Measurements from ENCODE around the gene ZMYND19.
"Not testable (repeated sequence)": the region's sequence is repeated elsewhere in the genome, so short reads cannot be mapped to it uniquely, and the experiment has no call there.

ZMYND19 gene

DNA sequence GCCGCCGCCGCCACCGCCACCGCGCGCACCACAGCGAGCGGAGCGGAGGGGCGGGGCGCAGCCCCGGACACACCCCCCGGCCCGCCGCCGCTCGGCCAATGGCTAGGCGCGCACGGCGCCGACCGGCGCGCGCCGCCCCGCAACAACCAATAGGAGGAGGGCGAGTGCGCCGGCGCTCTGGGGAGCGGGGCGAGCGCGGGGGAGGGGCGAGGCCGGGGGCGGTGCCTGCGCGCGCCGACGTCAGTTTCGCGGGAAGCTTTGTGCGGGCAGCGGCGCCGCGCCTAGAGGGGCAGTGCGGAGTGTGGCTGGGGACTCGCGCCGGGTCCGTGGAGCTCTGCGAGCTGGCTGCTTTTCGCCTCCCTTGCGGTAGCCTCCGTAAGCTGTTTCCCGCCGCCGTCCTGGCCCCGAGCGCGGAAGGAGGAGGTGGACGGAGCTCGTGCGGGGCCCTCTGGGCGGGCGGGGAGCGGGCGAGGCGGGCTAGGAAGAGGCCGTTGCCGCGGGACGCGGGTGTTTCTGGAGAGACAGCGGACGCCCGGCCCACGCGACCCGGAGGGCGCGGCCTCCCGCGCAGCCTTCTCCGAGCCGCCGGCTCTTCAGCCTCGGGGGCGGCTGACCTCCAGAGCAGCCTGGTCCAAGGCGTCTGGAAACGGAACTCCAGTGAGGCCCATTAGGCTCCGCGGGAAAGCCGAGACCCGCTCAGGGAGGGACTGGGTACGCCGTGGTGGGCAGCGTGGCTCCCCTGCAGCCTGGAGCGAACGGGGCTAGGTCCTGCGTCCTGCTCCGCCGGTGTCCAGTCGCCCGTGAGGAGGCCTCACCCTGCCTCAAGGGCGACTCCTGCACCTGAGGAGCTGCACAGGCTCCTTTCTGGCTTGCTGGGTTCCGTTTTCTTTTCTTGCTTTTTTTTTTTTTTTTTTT is at the start of gene ZMYND19:
ZMYND19 (minus strand) TSS at position 44 of the 915 bp plus-strand sequence. CDS start 249 bp downstream, outside the sequence.
- DNase-seq: peak; percentile 93

GRCh38 chr9:137639303-137640051 is 49.2 kb upstream of the ZMYND19 start:
- DNase-seq: no peak

- no peak for DNase-seq
These were observed 48.4 kb upstream of the ZMYND19 start for GRCh38 chr9:137638680-137639079.

- DNase-seq: no peak
These were observed 43.7 kb upstream of the ZMYND19 start for GRCh38 chr9:137634016-137634415.

DNA sequence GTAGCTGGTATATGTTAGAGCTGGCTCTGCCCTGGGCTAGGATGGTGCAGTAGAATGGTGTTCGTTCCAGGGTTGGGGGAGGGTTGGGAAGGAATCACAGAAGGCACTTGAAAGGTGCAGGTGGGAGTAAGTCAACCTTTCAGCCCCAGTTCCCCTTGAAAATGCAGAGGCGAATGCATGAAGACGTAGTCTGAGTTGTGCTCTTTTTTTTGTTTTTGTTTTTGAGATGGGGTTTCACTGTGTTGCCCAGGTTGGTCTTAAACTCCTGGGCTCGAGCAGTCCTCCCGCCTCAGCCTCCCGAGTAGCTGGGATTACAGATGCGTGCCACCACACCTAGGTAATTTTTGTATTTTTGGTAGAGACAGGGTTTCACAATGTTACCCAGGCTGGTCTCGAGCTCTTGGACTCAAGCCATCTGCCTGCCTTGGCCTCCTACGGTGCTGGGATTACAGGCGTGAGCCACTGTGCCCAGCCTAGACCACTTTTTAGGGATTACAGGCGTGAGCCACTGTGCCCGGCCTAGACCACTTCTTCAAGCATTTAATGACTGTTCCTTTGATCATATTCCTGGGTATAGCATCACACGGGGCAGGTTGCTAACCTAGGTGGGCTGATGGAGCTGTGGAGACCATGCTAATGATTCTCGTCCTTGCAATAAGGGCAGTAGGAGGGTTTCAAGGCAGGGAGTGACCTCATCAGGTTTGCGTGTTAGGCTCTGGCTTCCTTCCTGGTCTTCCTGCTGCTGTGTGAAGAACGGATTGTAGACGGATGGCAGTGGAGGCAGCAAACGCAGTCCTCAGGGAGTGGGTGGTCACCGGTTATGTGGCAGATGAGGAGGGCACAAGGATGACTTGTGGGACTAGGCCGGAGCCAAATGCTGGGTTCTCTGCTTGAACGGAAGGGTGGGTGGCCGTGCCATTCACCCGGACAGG is 42.2 kb upstream of the ZMYND19 start:
- no peak for DNase-seq

- no peak for DNase-seq
These were observed 41.3 kb upstream of the ZMYND19 start for GRCh38 chr9:137631345-137632229.

- no peak for DNase-seq
These were observed 40.4 kb upstream of the ZMYND19 start for GRCh38 chr9:137630679-137631078.

- DNase-seq: no peak
These were observed 39.8 kb upstream of the ZMYND19 start for GRCh38 chr9:137630126-137630525.

GRCh38 chr9:137627406-137627805 is 37.1 kb upstream of the ZMYND19 start:
- DNase-seq: not testable (repeated sequence)

DNA sequence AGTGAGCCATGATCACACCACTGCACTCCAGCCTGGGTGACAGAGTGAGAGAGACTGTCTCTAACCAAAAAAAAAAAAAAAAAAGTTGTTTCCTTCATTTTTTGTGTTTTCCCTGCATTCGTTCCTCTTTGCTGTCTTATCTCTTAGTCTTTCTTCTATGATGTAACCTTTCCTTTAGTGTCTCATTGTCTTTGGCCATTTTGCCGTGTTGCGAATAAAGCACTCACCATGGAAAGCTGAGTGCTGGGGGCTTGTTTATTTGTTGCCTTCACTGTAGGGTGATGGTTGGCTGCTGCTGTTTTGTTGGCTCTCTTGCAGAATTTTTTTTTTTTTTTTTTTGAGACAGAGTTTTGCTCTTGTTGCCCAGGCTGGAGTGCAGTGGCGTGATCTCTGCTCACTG is 36.2 kb upstream of the ZMYND19 start:
- DNase-seq: no peak

DNA sequence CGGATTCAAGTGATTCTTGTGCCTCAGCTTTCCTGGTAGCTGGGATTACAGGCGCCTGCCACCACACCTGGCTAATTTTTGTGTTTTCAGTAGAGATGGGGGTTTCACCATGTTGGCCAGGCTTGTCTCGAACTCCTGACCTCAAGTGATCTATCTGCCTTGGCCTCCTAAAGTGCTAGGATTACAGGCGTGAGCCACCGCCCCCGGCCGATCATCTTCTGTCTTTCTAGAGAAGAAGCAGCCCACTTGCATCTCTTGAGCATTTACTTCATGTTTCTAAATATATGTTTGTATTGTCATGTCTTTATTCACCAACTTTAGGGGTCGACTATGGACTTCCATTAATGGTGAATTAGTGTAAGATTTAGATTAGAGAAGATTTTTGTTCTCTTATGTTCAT is 31.9 kb upstream of the ZMYND19 start:
- not testable (repeated sequence) for DNase-seq

DNA sequence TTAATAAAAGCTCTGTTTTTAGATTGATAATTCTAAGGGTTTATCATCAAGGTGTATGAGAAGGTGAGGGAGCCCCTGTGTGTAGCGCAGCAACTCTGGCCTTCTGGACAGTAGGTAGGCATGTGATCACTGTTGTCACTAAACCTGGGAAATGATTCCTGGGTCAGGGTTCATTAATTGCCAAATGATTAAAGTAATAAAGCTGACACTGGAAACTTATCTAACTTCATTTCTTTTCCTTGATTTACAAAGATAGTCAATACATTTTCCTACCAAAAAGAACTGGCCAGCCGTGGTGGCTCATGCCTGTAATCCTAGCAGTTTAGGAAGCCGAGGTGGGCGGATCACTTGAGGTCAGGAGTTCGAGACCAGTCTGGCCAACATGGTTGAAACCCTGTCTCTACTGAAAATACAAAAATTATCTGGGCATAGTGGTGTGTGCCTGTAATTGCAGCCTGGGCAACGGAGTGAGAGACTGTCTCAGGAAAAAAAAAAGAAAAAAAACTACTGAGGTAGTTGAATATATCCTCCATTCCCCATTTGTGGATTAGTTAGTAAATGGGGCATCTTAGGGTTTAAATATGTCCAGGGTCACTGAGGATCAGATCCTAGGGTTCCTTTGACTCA is 30.9 kb upstream of the ZMYND19 start:
- DNase-seq: no peak

- DNase-seq: no peak
These were observed 30.3 kb upstream of the ZMYND19 start for GRCh38 chr9:137620581-137620980.

DNA sequence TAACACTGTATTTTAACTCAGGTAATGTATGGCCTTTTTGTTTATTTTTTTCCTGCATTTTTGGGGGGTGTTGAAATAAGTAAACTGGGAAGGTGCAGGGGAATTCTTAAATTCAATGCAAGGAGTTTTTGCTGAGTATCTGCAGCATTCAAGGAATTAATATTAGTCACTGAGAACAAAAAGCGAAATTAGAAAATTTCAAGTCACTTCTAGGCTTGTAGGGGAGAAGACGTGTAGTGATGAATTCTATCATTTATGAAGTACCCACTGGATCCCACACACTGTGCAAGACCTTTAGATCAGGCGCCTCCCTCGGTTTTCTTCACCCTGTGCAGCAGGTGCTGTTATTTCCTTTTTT is 29.7 kb upstream of the ZMYND19 start:
- DNase-seq: no peak

GRCh38 chr9:137619240-137620047 is 29.1 kb upstream of the ZMYND19 start:
- DNase-seq: peak; percentile 38

DNA sequence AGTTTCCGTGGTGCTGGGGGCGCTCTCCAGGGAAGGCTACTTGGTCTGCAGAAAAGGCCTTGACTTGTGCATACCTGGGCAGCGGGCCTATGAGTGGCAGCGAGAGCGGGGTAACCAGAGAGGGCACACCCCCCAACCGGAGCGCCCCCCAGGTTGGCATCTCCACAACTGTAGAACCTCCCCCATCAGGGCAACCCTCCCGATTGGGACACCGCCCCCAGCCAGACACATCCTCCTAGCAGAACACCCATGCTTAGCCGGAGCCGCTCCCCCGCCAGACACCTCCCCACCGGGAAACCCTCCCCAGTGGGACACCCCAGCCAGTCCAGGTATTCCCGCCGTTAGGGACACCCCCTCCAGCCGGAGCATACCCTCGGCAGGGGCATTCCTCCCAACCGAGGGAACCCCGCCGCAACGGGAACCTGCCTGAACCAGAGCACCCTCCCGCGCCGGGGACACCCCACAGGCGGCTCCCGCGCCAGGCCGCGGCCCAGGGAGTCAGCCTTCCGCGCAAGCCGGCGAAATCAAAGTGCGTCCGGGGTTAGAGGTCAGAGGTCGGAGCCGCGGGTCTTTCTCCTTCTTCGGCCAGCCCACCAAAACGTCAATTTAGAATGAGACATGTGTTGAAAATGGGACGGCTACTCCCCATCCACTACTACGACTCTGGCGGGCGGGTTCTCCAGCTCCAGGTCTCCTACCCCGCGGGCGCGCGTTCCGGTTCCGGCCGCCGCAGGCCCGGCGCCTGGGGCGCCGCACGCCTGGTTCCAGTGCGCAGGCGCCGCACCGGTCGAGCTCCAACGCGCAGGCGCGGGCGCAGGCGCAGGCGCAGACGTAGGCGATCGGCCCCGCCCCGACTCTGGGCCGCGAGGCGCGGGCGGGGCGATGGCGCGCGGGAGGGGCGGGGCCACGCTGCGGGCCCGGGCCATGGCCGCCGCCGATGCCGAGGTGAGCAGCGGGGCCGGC is 28.1 kb upstream of the ZMYND19 start, which contains the start of gene EHMT1:
EHMT1 (plus strand) TSS at position 901 of the 963 bp plus-strand sequence; CDS start at position 925, 24 bp downstream.
- DNase-seq: peak; percentile 89

- DNase-seq: no peak
These were observed 25.1 kb upstream of the ZMYND19 start for GRCh38 chr9:137615387-137615871.

DNA sequence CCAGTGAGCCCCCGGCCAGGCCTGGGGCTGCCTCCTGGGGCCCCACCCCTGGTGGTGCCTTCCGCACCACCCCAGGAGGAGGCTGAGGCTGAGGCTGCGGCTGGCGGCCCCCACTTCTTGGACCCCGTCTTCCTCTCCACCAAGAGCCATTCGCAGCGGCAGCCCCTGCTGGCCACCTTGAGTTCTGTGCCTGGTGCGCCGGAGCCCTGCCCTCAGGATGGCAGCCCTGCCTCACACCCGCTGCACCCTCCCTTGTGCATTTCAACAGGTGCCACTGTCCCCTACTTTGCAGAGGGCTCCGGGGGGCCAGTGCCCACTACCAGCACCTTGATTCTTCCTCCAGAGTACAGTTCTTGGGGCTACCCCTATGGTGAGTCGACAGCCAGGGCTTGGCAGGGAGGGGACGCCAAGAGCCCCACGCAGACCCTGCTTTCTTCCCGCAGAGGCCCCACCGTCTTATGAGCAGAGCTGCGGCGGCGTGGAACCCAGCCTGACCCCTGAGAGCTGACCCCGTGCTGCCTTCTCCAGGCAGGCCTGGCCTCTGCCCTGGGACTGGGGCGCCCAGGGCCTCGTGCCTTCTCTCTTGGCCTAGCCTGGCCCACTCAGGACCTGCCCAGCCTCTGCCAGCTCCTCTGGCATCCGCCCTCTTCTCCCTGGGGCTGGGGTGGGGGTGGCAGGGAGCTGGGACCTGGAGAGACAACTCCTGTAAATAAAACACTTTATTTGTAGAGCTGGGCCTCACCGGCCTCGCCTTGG is 24.5 kb upstream of the ZMYND19 start:
- no peak for DNase-seq
